Measurements from ENCODE around the gene PPP1R3C.

PPP1R3C gene

DNA sequence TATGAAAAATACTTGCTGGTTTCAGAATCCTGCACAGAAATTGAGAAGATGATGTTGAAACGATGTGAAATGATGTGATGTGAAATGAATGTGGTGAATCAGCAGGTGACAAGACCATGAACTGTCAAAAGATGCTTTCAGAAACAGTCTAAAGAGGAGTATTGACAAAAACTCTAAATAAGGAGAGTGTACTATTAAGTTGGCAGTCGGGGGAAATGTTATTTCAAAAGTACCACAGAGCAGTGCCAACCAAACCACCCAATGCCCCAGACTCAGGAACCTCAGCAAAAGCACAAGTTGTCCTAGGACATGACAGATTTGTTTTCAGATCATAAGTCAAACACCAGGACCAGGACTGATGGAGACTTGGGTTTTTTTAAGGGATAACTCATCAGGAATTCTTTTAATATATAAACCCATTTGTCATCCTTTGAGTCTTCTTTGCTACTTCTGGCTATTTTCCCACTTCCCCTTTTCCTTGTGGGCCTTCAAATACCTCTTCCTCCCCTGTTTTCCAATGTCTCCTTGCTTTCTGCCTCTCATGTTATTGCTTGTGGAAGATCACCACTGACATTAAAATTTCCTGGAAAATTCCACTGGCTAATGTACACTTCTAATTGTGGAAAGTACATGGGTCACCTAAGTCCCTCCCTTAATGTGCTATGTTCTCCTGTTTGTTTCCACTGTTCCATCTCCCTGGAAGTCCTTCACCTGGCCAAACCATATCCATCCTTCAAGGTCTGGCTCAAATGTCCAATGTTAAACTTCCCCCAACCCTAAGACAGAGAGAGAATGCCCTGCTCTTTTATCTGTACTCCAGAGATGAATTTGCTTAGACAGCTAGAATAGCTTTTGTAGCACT, 10.2 kb upstream of the PPP1R3C start:
- no peak overlapping the region for H3K27ac Mint-ChIP-seq
- H3K9me3 Mint-ChIP-seq: no peaks in the 10 kb centered on the region
- no peaks in the 10 kb centered on the region for H3K36me3 Mint-ChIP-seq
- no peak for DNase-seq (ENCODE audit: low spot score in 2 of 2)
- H3K27me3 Mint-ChIP-seq: peaks cover 20% of the 10 kb centered on the region
- no peak overlapping the region for H3K4me3 Mint-ChIP-seq
- no peak for ATAC-seq (ENCODE audit: low read depth)
- H3K4me1 Mint-ChIP-seq: no peaks in the 10 kb centered on the region

DNA sequence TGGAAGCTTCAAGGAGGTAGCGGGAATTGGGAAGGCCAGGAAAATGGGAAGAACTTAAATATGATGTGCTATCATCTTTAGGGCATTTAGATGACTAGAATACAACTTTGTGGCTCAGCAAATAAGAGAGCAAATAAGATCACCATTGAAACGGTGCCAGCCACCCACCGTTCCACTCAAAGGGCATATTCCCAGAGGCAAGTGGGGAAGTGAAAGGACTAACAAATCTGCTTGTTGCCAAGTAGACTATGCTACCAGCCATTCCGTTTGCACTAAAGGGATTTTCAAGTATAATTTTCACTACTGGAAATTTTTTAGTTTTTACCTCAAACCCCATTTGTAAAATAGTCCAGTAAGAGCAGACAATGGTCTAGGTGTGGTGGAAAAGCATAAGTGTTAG, 4.0 kb upstream of the PPP1R3C start:
- H3K27ac Mint-ChIP-seq: no peak overlapping the region
- no peaks in the 10 kb centered on the region for H3K36me3 Mint-ChIP-seq
- DNase-seq (ENCODE audit: low spot score in 2 of 2): no peak
- H3K4me1 Mint-ChIP-seq: peaks cover 3% of the 10 kb centered on the region
- ATAC-seq (ENCODE audit: low read depth): no peak
- H3K9me3 Mint-ChIP-seq: no peaks in the 10 kb centered on the region
- peaks cover 4% of the 10 kb centered on the region for H3K27me3 Mint-ChIP-seq
- H3K4me3 Mint-ChIP-seq: no peak overlapping the region

DNA sequence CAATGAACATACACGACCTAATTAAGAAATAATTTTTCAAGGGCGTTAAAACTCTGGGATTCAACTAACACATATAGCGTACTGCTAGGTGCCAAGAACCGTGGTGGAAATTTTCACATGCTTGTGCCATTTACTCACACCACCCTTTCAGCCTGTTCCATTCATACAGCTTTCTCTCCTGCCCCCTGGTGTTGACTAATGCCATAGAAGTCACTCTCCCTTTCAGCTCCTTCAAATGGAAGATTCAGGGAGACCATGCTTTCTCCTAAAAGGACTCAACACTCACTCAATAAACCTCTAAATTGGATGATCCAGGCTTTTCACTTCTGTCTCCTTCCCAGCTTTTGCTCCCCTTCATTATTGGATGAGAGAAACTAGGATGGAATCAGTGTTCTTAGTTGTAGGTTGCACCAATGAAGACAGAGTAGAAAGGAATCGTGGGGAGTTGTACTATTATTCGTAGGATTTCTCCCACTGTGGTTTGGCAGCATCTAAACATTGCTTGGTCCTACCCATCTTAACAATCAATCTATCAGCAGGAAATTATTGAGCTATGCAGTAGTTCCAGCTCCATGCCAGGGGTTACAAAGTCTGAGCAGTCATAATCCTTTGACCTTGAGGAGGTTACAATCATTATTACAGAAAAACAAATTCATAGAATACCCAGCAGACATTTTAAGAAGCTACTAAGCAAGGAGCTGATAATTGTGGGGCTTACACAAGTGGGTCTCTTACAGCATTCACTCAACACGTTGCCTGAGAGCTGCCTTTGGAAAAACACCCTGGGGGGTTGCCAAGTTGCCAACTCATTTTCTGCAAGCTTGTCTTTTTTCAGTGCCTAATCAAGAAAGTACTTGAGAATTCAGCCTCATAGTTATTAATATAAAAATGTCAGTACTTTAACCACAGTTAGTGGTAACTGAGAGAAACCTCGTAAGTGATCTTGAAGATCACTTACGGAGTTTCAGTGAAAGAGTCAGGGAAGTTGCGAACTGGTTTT, 2.8 kb upstream of the PPP1R3C start:
- Mint-ChIP-seq H3K27ac (no peak overlapping the region), H3K9me3 (no peaks in the 10 kb centered on the region), H3K4me1 (peaks cover 5% of the 10 kb centered on the region), H3K36me3 (no peaks in the 10 kb centered on the region), H3K27me3 (peaks cover 9% of the 10 kb centered on the region), H3K4me3 (no peak overlapping the region)
- DNase-seq (ENCODE audit: low spot score in 2 of 2) (peak; percentile 19 to 26), ATAC-seq (ENCODE audit: low read depth) (peak; percentile 49)

DNA sequence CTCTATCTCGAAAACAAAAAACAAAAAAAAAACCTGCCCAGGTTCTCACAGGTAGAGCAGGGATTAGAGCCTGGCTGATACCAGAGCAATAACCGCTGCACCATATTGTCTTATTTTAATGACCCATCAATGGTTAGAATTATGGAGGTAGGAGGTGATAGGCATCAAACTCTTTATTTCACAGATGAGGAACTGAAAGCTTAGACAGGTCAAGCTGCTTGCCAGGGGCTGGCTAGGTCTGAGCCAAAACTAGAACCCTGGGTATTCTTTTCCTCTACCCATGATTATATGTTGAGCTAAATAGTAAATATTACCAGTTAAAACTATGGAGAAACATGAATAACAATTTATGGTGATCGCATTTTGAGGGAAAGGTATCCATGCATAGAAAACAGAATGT, 2.0 kb upstream of the PPP1R3C start:
- DNase-seq (ENCODE audit: low spot score in 2 of 2): no peak
- Mint-ChIP-seq H3K36me3 (no peaks in the 10 kb centered on the region), H3K4me1 (peaks cover 5% of the 10 kb centered on the region), H3K9me3 (no peaks in the 10 kb centered on the region), H3K4me3 (no peak overlapping the region), H3K27me3 (peaks cover 10% of the 10 kb centered on the region), H3K27ac (no peak overlapping the region)
- ATAC-seq (ENCODE audit: low read depth): no peak

DNA sequence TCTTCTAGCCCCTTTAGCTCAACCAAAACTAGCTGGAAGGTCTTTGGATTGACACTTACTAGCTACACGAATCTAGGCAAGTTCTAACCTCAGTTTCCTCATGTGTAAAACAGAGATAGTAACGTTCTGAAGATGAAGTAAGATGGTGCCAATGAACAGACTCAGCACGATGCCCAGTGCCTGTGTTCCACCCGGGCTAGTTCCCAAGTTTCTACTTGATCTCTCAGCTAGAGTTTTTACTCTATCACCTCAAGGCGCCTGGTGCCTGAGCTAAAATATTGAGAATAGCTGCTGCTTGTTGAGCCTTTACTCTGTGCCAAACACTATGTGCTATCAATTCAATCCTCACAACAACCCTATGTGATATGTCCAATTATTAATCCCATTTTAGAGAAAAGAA, 1.4 kb upstream of the PPP1R3C start:
- Mint-ChIP-seq H3K27ac (no peak overlapping the region), H3K4me3 (no peak overlapping the region), H3K9me3 (no peaks in the 10 kb centered on the region), H3K27me3 (peaks cover 13% of the 10 kb centered on the region), H3K4me1 (peaks cover 5% of the 10 kb centered on the region), H3K36me3 (no peaks in the 10 kb centered on the region)
- no peak for DNase-seq (ENCODE audit: low spot score in 2 of 2)
- no peak for ATAC-seq (ENCODE audit: low read depth)

DNA sequence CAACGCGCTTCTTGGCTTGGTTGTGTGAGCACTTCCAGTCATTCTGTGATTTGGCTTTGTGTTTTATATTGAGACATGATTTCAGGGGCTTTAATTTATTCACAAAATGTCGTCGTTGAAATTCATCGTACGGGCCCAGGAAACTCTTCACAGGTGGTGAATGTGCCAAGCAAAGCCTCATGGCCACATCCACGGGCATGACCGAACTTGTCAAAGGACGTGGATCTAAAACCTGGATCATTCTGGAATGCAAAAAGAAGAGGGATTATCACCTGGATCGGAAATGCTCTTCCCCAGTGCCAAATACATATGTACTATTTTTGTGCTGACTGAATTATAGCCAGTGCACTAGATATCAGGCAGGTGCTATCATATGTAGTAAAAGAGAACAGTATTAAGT, 2.2 kb downstream of the PPP1R3C start:
- DNase-seq (ENCODE audit: low spot score in 2 of 2) (no peak), ATAC-seq (ENCODE audit: low read depth) (no peak)
- peaks cover 5% of the 10 kb centered on the region for H3K4me1 Mint-ChIP-seq
- no peaks in the 10 kb centered on the region for H3K36me3 Mint-ChIP-seq
- H3K27ac Mint-ChIP-seq: no peak overlapping the region
- peaks cover 13% of the 10 kb centered on the region for H3K27me3 Mint-ChIP-seq
- H3K4me3 Mint-ChIP-seq: no peak overlapping the region
- no peaks in the 10 kb centered on the region for H3K9me3 Mint-ChIP-seq

DNA sequence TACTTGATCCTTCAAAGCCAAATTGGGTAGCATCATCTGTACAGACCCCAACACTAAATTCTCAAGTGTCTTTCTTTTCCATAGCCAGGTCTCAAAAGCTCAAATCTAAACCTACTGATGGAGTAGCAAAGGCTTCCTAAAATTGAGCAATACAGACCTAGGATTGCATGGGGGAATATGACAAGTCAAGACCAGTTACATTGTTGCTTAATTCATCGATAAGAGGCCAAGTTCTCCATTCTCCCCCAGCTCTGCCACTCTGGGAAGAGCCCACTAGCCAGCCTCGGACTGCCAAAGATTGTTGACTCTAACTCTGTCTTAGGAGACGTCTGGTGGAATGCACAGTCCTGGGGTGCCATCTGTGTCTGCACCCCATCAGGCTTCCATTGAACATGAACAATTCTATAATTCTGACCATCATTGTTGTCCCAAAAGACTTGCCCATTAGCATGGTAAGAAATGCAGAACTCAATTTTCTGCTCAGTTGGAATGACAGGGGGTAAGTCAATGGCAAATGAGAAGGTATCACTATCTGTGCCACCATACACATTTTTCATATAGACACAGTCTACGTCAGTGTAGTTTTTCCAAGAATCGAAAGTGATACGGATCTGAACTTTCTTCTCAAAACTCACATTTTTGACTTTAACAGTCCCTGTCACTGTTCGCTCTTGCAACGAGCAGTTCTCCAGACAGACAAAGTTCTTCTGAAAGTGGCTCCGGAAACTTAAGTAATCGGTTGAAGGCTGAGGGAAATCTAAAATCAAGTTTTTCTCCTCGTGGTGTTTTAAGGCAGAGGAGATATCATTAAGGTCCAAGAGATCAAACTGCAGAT, 2.9 kb downstream of the PPP1R3C start:
- Mint-ChIP-seq H3K4me1 (peaks cover 5% of the 10 kb centered on the region), H3K9me3 (no peaks in the 10 kb centered on the region), H3K36me3 (no peaks in the 10 kb centered on the region), H3K27me3 (peaks cover 16% of the 10 kb centered on the region), H3K27ac (no peak overlapping the region), H3K4me3 (no peak overlapping the region)
- DNase-seq (ENCODE audit: low spot score in 2 of 2) (no peak), ATAC-seq (ENCODE audit: low read depth) (no peak)

DNA sequence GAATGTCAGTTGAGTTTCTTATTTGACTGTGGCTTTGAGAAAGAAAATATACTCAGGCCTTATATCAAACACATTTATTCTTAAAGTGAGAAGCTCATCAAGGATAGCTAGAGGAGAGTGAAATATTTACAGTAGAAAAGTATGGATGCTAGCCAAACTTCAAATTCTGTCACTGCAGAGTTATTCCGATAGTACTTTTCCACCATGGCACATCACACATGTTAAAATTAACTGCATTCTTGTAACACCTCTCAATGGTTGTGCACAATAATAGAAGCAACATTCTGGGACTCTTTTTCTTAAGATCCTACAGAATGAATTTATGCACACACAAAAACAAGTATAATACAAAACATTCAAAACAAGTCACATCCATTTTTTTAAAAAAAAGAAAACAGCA, 4.5 kb downstream of the PPP1R3C start:
- Mint-ChIP-seq H3K9me3 (peaks cover 4% of the 10 kb centered on the region), H3K27me3 (peaks cover 19% of the 10 kb centered on the region), H3K4me1 (peaks cover 5% of the 10 kb centered on the region), H3K4me3 (no peak overlapping the region), H3K27ac (no peak overlapping the region), H3K36me3 (no peaks in the 10 kb centered on the region)
- DNase-seq (ENCODE audit: low spot score in 2 of 2) (no peak), ATAC-seq (ENCODE audit: low read depth) (no peak)

DNA sequence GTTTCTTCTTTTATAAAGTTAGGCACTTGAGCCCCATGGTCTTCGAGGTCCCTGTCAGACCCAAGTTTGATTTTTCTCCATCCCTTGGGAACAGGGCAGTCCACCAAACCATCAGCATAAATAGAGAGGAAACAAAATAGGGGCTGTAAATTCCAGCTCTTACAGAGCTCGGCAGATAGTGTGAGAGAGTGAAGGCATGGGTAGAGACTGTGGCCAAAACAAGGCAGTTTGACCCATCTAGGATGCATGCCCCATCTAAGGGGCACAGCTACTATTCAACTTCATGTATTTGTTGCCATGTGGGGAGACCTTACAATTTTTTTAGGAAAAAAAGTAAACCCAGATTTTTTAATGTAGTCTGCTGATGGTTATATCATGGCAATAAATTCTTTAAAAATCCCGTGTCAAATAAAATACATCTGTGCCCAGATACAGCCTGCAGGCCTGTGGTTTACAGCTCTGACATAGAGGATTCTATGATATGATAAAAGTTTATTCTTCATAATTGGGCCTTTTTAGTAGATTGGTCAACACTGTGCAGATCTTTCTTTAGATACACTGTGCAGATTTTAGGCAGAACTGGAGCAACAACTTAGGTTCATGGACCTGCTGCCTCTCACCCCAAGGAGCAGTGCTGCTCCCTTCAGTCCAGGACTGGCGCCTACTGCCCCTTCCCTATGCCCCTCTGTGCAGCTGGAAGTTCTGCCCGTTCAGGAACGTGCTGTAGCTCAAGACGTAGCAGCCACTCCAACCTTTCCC, 5.3 kb downstream of the PPP1R3C start:
- Mint-ChIP-seq H3K27ac (no peak overlapping the region), H3K9me3 (peaks cover 8% of the 10 kb centered on the region), H3K4me3 (no peak overlapping the region), H3K4me1 (peaks cover 2% of the 10 kb centered on the region), H3K36me3 (no peaks in the 10 kb centered on the region), H3K27me3 (peaks cover 19% of the 10 kb centered on the region)
- ATAC-seq (ENCODE audit: low read depth) (no peak), DNase-seq (ENCODE audit: low spot score in 2 of 2) (no peak)

DNA sequence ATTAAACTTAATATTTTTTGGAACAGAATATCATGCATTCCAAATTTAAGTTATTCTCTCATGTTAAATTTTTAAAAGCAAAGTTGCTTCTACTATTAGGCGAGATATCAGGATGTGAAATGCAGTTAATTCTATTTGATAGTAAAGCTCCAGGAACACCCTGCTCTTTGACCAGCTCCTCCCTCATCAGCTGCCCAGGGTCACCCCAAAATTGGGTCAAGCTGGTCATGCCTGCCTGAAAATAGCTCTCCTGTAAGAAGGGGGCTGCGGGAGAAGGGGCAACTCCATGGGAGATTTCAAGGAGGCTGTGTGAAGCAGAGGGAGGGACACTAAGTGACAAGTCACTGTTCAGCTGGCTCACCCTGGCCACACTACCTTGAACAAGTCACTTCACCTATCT, 5.9 kb downstream of the PPP1R3C start:
- DNase-seq (ENCODE audit: low spot score in 2 of 2) (no peak), ATAC-seq (ENCODE audit: low read depth) (no peak)
- H3K4me1 Mint-ChIP-seq: peaks cover 2% of the 10 kb centered on the region
- H3K9me3 Mint-ChIP-seq: peaks cover 10% of the 10 kb centered on the region
- no peak overlapping the region for H3K4me3 Mint-ChIP-seq
- no peaks in the 10 kb centered on the region for H3K36me3 Mint-ChIP-seq
- H3K27ac Mint-ChIP-seq: no peak overlapping the region
- peaks cover 18% of the 10 kb centered on the region for H3K27me3 Mint-ChIP-seq

DNA sequence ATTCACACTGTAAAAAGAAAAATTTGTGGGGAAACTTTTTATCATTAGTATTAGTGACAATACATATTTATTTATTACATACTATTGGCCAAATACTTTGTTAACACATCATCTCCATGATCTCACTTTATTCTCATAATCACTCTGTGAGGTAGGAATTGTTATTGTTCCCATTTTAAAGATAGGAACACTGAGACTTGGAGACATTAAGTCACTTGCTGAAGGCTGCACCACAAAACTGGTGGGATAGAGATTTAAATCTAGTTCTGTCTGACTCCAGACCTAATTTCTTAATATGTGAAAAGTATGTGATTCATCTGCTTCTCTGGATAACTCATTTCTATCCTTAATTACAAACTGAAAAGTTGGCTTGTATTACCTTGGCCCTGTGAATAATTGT, 8.2 kb downstream of the PPP1R3C start:
- Mint-ChIP-seq H3K4me3 (no peak overlapping the region), H3K27ac (no peak overlapping the region), H3K27me3 (peaks cover 8% of the 10 kb centered on the region), H3K4me1 (no peaks in the 10 kb centered on the region), H3K9me3 (peaks cover 10% of the 10 kb centered on the region), H3K36me3 (no peaks in the 10 kb centered on the region)
- DNase-seq (ENCODE audit: low spot score in 2 of 2): no peak
- no peak for ATAC-seq (ENCODE audit: low read depth)

DNA sequence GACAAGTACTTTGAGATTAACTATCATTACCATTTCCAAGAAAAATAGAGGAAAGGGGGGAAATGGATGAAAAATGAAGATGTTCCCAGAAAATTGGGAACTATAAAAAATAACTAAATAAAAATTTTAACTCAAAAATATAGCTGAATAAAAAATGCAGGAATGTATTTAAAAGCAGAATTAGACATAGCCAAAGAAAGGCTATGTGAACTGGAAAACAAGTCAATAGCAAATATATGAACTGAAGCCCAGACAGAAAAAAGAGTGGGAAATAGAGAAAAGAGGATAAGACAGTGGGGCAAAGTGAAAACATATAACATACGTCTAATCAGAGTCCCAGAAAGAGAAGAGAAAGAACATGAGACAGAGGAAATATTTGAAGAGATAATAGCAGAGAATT, 10.3 kb downstream of the PPP1R3C start:
- H3K9me3 Mint-ChIP-seq: peaks cover 10% of the 10 kb centered on the region
- DNase-seq (ENCODE audit: low spot score in 2 of 2): no peak
- no peak overlapping the region for H3K4me3 Mint-ChIP-seq
- H3K4me1 Mint-ChIP-seq: no peaks in the 10 kb centered on the region
- H3K27ac Mint-ChIP-seq: no peak overlapping the region
- ATAC-seq (ENCODE audit: low read depth): no peak
- peaks cover 6% of the 10 kb centered on the region for H3K27me3 Mint-ChIP-seq
- H3K36me3 Mint-ChIP-seq: no peaks in the 10 kb centered on the region

DNA sequence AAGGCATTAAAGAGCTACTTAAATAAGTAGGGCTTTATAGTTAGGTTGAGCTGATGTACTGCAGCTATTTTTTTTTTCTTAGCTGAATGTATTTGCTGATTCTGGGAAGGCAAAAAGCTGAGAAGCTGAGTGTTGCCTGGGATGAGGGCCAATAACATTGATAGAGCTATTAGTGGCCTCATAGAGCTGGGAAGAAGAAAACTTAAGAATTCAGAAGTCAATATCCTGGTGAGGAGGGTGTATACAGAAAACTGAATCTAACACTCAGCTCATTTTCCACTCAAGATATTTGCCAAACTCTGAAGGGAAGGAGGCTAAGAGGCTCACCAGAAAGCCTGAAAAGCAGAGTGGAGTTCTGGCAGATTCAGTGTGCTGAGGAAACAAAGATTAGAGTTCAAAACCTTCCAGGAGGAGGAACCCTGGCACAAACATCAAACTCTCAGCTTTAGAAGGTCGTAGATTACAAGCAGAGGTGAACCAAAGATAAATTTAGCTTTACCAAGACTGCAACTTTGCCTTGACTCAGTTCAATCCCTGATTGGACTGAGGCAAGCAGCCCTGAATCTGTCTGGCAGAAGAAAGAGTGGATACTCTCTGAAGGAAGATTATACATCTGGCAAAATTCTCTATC, 11.3 kb downstream of the PPP1R3C start:
- no peaks in the 10 kb centered on the region for H3K36me3 Mint-ChIP-seq
- no peak overlapping the region for H3K27ac Mint-ChIP-seq
- peaks cover 10% of the 10 kb centered on the region for H3K9me3 Mint-ChIP-seq
- no peak overlapping the region for H3K4me3 Mint-ChIP-seq
- ATAC-seq (ENCODE audit: low read depth): no peak
- DNase-seq (ENCODE audit: low spot score in 2 of 2): no peak
- no peaks in the 10 kb centered on the region for H3K4me1 Mint-ChIP-seq
- H3K27me3 Mint-ChIP-seq: peaks cover 6% of the 10 kb centered on the region

All from memory B cell (primary cell).